ENCODE results near the gene RASGRF2. TPM values are rescaled to one million over a fixed set of nuclear protein-coding genes. Genes with fewer than 3 reads are reported as not detected.
"Not testable (repeated sequence)": the region's sequence is repeated elsewhere in the genome, so short reads cannot be mapped to it uniquely, and the experiment has no call there.

The RASGRF2 gene
- total RNA-seq, 1 experiment from 2014 or later, result 5.3 TPM

GRCh38 chr5:81010336-81011169 lies 50.4 kb downstream of the RASGRF2 start:
- Histone ChIP-seq H3K27me3 (ENCODE audit: control insufficient read depth, insufficient read depth, low read length) (no peaks in the 10 kb centered on the region), H3K36me3 (replicated peaks; ENCODE audit: control insufficient read depth, insufficient read depth, low read length) (no peaks in the 10 kb centered on the region), H3K4me3 (ENCODE audit: insufficient read depth, low read depth, low read length) (no peak overlapping the region)
- DNase-seq, result no peak

GRCh38 chr5:81014348-81014747 lies 54.2 kb downstream of the RASGRF2 start:
- DNase-seq, result no peak
- Histone ChIP-seq H3K27me3 (ENCODE audit: control insufficient read depth, insufficient read depth, low read length) (no peaks in the 10 kb centered on the region), H3K4me3 (ENCODE audit: insufficient read depth, low read depth, low read length) (no peak overlapping the region), H3K36me3 (replicated peaks; ENCODE audit: control insufficient read depth, insufficient read depth, low read length) (no peaks in the 10 kb centered on the region)

GRCh38 chr5:81016116-81016515 lies 56.0 kb downstream of the RASGRF2 start:
- Histone ChIP-seq H3K36me3 (replicated peaks; ENCODE audit: control insufficient read depth, insufficient read depth, low read length) (no peaks in the 10 kb centered on the region), H3K27me3 (ENCODE audit: control insufficient read depth, insufficient read depth, low read length) (no peaks in the 10 kb centered on the region), H3K4me3 (ENCODE audit: insufficient read depth, low read depth, low read length) (no peak overlapping the region)
- DNase-seq, result no peak

- no peak overlapping the region for H3K4me3 ChIP-seq (ENCODE audit: insufficient read depth, low read depth, low read length)
- H3K27me3 ChIP-seq (ENCODE audit: control insufficient read depth, insufficient read depth, low read length), result no peaks in the 10 kb centered on the region
- no peaks in the 10 kb centered on the region for H3K36me3 ChIP-seq (replicated peaks; ENCODE audit: control insufficient read depth, insufficient read depth, low read length)
- DNase-seq, result no peak
Observed at GRCh38 chr5:81017320-81017719, 57.2 kb downstream of the RASGRF2 start.

GRCh38 chr5:81018608-81019007 lies 58.4 kb downstream of the RASGRF2 start:
- H3K4me3 ChIP-seq (ENCODE audit: insufficient read depth, low read depth, low read length); H3K27me3 ChIP-seq (ENCODE audit: control insufficient read depth, insufficient read depth, low read length); H3K36me3 ChIP-seq (replicated peaks; ENCODE audit: control insufficient read depth, insufficient read depth, low read length); DNase-seq: not testable (repeated sequence)

GRCh38 chr5:81019748-81020147 lies 59.6 kb downstream of the RASGRF2 start:
- DNase-seq, result no peak
- no peaks in the 10 kb centered on the region for H3K36me3 ChIP-seq (replicated peaks; ENCODE audit: control insufficient read depth, insufficient read depth, low read length)
- no peaks in the 10 kb centered on the region for H3K27me3 ChIP-seq (ENCODE audit: control insufficient read depth, insufficient read depth, low read length)
- H3K4me3 ChIP-seq (ENCODE audit: insufficient read depth, low read depth, low read length), result no peak overlapping the region

GRCh38 chr5:81020478-81021167 lies 60.5 kb downstream of the RASGRF2 start:
- no peak for DNase-seq
- Histone ChIP-seq H3K36me3 (replicated peaks; ENCODE audit: control insufficient read depth, insufficient read depth, low read length) (no peaks in the 10 kb centered on the region), H3K27me3 (ENCODE audit: control insufficient read depth, insufficient read depth, low read length) (no peaks in the 10 kb centered on the region), H3K4me3 (ENCODE audit: insufficient read depth, low read depth, low read length) (no peak overlapping the region)

GRCh38 chr5:81021486-81021885 lies 61.3 kb downstream of the RASGRF2 start:
- DNase-seq, result no peak
- no peak overlapping the region for H3K4me3 ChIP-seq (ENCODE audit: insufficient read depth, low read depth, low read length)
- H3K36me3 ChIP-seq (replicated peaks; ENCODE audit: control insufficient read depth, insufficient read depth, low read length), result no peaks in the 10 kb centered on the region
- H3K27me3 ChIP-seq (ENCODE audit: control insufficient read depth, insufficient read depth, low read length), result no peaks in the 10 kb centered on the region

- Histone ChIP-seq H3K4me3 (ENCODE audit: insufficient read depth, low read depth, low read length) (no peak overlapping the region), H3K36me3 (replicated peaks; ENCODE audit: control insufficient read depth, insufficient read depth, low read length) (no peaks in the 10 kb centered on the region), H3K27me3 (ENCODE audit: control insufficient read depth, insufficient read depth, low read length) (no peaks in the 10 kb centered on the region)
- no peak for DNase-seq
Observed at GRCh38 chr5:81021951-81022687, 62.0 kb downstream of the RASGRF2 start.

GRCh38 chr5:81022688-81023084 lies 62.5 kb downstream of the RASGRF2 start:
- H3K4me3 ChIP-seq (ENCODE audit: insufficient read depth, low read depth, low read length), result no peak overlapping the region
- no peak for DNase-seq
- H3K36me3 ChIP-seq (replicated peaks; ENCODE audit: control insufficient read depth, insufficient read depth, low read length), result no peaks in the 10 kb centered on the region
- H3K27me3 ChIP-seq (ENCODE audit: control insufficient read depth, insufficient read depth, low read length), result no peaks in the 10 kb centered on the region

GRCh38 chr5:81023261-81023970 lies 63.3 kb downstream of the RASGRF2 start:
- H3K36me3 ChIP-seq (replicated peaks; ENCODE audit: control insufficient read depth, insufficient read depth, low read length), result no peaks in the 10 kb centered on the region

GRCh38 chr5:81027481-81028058 lies 67.4 kb downstream of the RASGRF2 start:
- DNase-seq, result no peak
- no peak overlapping the region for H3K4me3 ChIP-seq (ENCODE audit: insufficient read depth, low read depth, low read length)
- H3K36me3 ChIP-seq (replicated peaks; ENCODE audit: control insufficient read depth, insufficient read depth, low read length), result no peaks in the 10 kb centered on the region
- no peaks in the 10 kb centered on the region for H3K27me3 ChIP-seq (ENCODE audit: control insufficient read depth, insufficient read depth, low read length)

More at GRCh38 chr5:81023261-81023970, 63.3 kb downstream of the RASGRF2 start:
- H3K4me3 ChIP-seq (ENCODE audit: insufficient read depth, low read depth, low read length), result no peak overlapping the region
- DNase-seq, result no peak
- no peaks in the 10 kb centered on the region for H3K27me3 ChIP-seq (ENCODE audit: control insufficient read depth, insufficient read depth, low read length)

GRCh38 chr5:81028888-81029287 lies 68.7 kb downstream of the RASGRF2 start:
- not testable (repeated sequence) for H3K27me3 ChIP-seq (ENCODE audit: control insufficient read depth, insufficient read depth, low read length); DNase-seq; H3K36me3 ChIP-seq (replicated peaks; ENCODE audit: control insufficient read depth, insufficient read depth, low read length); H3K4me3 ChIP-seq (ENCODE audit: insufficient read depth, low read depth, low read length)

GRCh38 chr5:81029736-81030135 lies 69.6 kb downstream of the RASGRF2 start:
- not testable (repeated sequence) for H3K36me3 ChIP-seq (replicated peaks; ENCODE audit: control insufficient read depth, insufficient read depth, low read length); H3K4me3 ChIP-seq (ENCODE audit: insufficient read depth, low read depth, low read length); DNase-seq; H3K27me3 ChIP-seq (ENCODE audit: control insufficient read depth, insufficient read depth, low read length)
